GM23338 (cell line): Measurements from ENCODE around the gene KCTD21. TPM values are rescaled to one million over a fixed set of nuclear protein-coding genes. Genes with fewer than 3 reads are reported as not detected.

Source experiments
- ATAC-seq: fragments of 200-7000 bp; cut with Tn5 transposase; 3 replicates; pipeline ENCODE4 v1.9.1; 2020
- DNase-seq: peaks from one replicate; pipeline ENCODE4 v3.0.0-alpha.2; 2015; ENCODE audit warnings: low spot score
- H2AFZ ChIP-seq: fragments of 200-600 bp; sonication (generic); 2 replicates; pipeline ENCODE4 v1.8.0; 2016; ENCODE audit warnings: antibody characterized with exemption, mild to moderate bottlenecking, moderate library complexity
- H3F3A ChIP-seq: fragments of 200-600 bp; sonication (generic); replicated peaks from 2 replicates; pipeline ENCODE4 v1.8.0; 2017; ENCODE audit warnings: antibody characterized with exemption, mixed run types, low read depth
- H3K27ac ChIP-seq: fragments of 200-600 bp; sonication (generic); 2 replicates; pipeline ENCODE4 v1.6.1; 2016; ENCODE audit warnings: low read depth
- H3K27me3 ChIP-seq: fragments of 200-600 bp; sonication (generic); 2 replicates; pipeline ENCODE4 v1.8.0; 2016; ENCODE audit warnings: mild to moderate bottlenecking, mixed run types, moderate library complexity; ENCODE audit not compliant: insufficient read depth
- H3K36me3 ChIP-seq: fragments of 200-600 bp; sonication (generic); 2 replicates; pipeline ENCODE4 v1.8.0; 2016; ENCODE audit warnings: mild to moderate bottlenecking; ENCODE audit not compliant: insufficient read depth
- H3K4me1 ChIP-seq: fragments of 200-600 bp; sonication (generic); 2 replicates; pipeline ENCODE4 v1.8.0; 2016; ENCODE audit warnings: mild to moderate bottlenecking, moderate library complexity; ENCODE audit not compliant: insufficient read depth
- H3K4me2 ChIP-seq: fragments of 200-600 bp; sonication (generic); 2 replicates; pipeline ENCODE4 v1.7.1; 2017; ENCODE audit warnings: mixed run types
- H3K4me3 ChIP-seq: fragments of 200-600 bp; sonication (generic); 2 replicates; pipeline ENCODE4 v1.6.1; 2016; ENCODE audit warnings: mixed run types
- H3K79me2 ChIP-seq: fragments of 200-600 bp; sonication (generic); replicated peaks from 2 replicates; pipeline ENCODE4 v1.8.0; 2017; ENCODE audit warnings: mild to moderate bottlenecking; ENCODE audit not compliant: insufficient read depth
- H3K9me2 ChIP-seq: fragments of 200-600 bp; sonication (generic); 2 replicates; pipeline ENCODE4 v1.8.0; 2017; ENCODE audit not compliant: insufficient read depth
- H4K20me1 ChIP-seq: fragments of 200-600 bp; sonication (generic); replicated peaks from 2 replicates; pipeline ENCODE4 v1.8.0; 2017; ENCODE audit warnings: mild to moderate bottlenecking; ENCODE audit not compliant: insufficient read depth
- H3K27ac Mint-ChIP-seq: 2 replicates; pipeline ENCODE4 v1.8.0; 2020; ENCODE audit warnings: inconsistent platforms, mild to moderate bottlenecking, moderate library complexity, mixed read lengths
- H3K27me3 Mint-ChIP-seq: 3 replicates; pipeline ENCODE4 v1.8.0; 2022; ENCODE audit warnings: low read depth, mild to moderate bottlenecking, moderate library complexity, mixed read lengths, inconsistent platforms; ENCODE audit not compliant: insufficient read depth, poor library complexity
- H3K36me3 Mint-ChIP-seq: 3 replicates; pipeline ENCODE4 v1.8.0; 2021; ENCODE audit warnings: low read depth, mild to moderate bottlenecking, inconsistent platforms, moderate library complexity, mixed read lengths
- H3K4me1 Mint-ChIP-seq: 3 replicates; pipeline ENCODE4 v1.8.0; 2020; ENCODE audit warnings: mild to moderate bottlenecking, inconsistent platforms, mixed read lengths
- H3K4me3 Mint-ChIP-seq: 3 replicates; pipeline ENCODE4 v1.8.0; 2021; ENCODE audit warnings: moderate library complexity, mild to moderate bottlenecking, inconsistent platforms, mixed read lengths
- H3K9me3 Mint-ChIP-seq: 3 replicates; pipeline ENCODE4 v1.8.0; 2020; ENCODE audit warnings: moderate library complexity, mild to moderate bottlenecking, inconsistent platforms, mixed read lengths
- CREB1 ChIP-seq: fragments of 250-450 bp; sonication (Bioruptor Pico); IDR thresholded peaks from 2 replicates; pipeline ENCODE4 v1.5.0; 2020; ENCODE audit warnings: low read depth, mild to moderate bottlenecking, moderate library complexity
- EZH2 ChIP-seq: fragments of 200-600 bp; sonication (generic); IDR thresholded peaks from one replicate; pipeline ENCODE4 v1.8.0; 2017; ENCODE audit warnings: antibody characterized with exemption, mild to moderate bottlenecking, low read depth; ENCODE audit not compliant: unreplicated experiment
- EZH2phosphoT487 ChIP-seq: fragments of 200-600 bp; sonication (generic); IDR thresholded peaks from one replicate; pipeline ENCODE4 v1.8.1; 2018; ENCODE audit warnings: antibody characterized with exemption; ENCODE audit not compliant: unreplicated experiment
- JUNB ChIP-seq: IDR thresholded peaks from one replicate; pipeline ENCODE4 v1.6.1; 2016; ENCODE audit warnings: antibody characterized with exemption; ENCODE audit not compliant: unreplicated experiment
- NANOG ChIP-seq: IDR thresholded peaks from 2 replicates; pipeline ENCODE4 v1.6.1; 2016; ENCODE audit warnings: antibody characterized with exemption, borderline replicate concordance
- POLR2AphosphoS5 ChIP-seq: IDR thresholded peaks from 2 replicates; pipeline ENCODE4 v1.6.1; 2016; ENCODE audit warnings: antibody characterized with exemption, low read depth
- STAT1 ChIP-seq: IDR thresholded peaks from one replicate; pipeline ENCODE4 v1.6.1; 2016; ENCODE audit warnings: antibody characterized with exemption; ENCODE audit not compliant: unreplicated experiment
- ZNF114 ChIP-seq: fragments of 250-450 bp; sonication (Bioruptor Pico); IDR thresholded peaks from 2 replicates; pipeline ENCODE4 v1.5.0; 2020; ENCODE audit warnings: mild to moderate bottlenecking, moderate library complexity
- ZNF331 ChIP-seq: fragments of 250-450 bp; sonication (Bioruptor Pico); IDR thresholded peaks from 2 replicates; pipeline ENCODE4 v1.5.0; 2020; ENCODE audit warnings: low read depth, mild to moderate bottlenecking, moderate library complexity
- polyA plus RNA-seq: library from polyadenylated mRNA; unstranded; fragments of >200 nt; fragmentation: Nextera tagmentation; extraction: Ambion mirVana; gene quantifications from 2 replicates; pipeline ENCODE4 v1.2.1, GENCODE V29; 2016
- total RNA-seq: library from RNA; depleted of rRNA; stranded (reverse); fragments of >200 nt; shearing (Covaris generic); gene quantifications from 2 replicates; pipeline ENCODE4 v1.2.3, GENCODE V29; 2014
- TF ChIP-seq, protein P1 (sequence below): IDR thresholded peaks from 2 replicates; pipeline ENCODE4 v1.6.1; 2016; ENCODE audit warnings: antibody characterized with exemption
- TF ChIP-seq, protein P2 (sequence below): fragments of 250-450 bp; sonication (Bioruptor Pico); IDR thresholded peaks from 2 replicates; pipeline ENCODE4 v1.5.0; 2020; ENCODE audit warnings: mild to moderate bottlenecking, moderate library complexity
- TF ChIP-seq, protein P3 (sequence below), 2 experiments: fragments of 200-600 bp in 1 of 2; sonication (generic) in 1 of 2; conservative IDR thresholded peaks; 2 replicates each; pipeline versions ENCODE4 v1.5.1 to v1.6.1; 2016 to 2017; ENCODE audit warnings: antibody characterized with exemption in 2 of 2, low read depth in 2 of 2, mild to moderate bottlenecking in 2 of 2, moderate library complexity in 1 of 2
- TF ChIP-seq, protein P4 (sequence below): IDR thresholded peaks from one replicate; pipeline ENCODE4 v1.6.1; 2018; ENCODE audit warnings: antibody characterized with exemption; ENCODE audit not compliant: unreplicated experiment

KCTD21 gene
- total and polyA plus RNA-seq, 2 experiments from 2014 or later: 1.0 to 3.7 TPM

DNA sequence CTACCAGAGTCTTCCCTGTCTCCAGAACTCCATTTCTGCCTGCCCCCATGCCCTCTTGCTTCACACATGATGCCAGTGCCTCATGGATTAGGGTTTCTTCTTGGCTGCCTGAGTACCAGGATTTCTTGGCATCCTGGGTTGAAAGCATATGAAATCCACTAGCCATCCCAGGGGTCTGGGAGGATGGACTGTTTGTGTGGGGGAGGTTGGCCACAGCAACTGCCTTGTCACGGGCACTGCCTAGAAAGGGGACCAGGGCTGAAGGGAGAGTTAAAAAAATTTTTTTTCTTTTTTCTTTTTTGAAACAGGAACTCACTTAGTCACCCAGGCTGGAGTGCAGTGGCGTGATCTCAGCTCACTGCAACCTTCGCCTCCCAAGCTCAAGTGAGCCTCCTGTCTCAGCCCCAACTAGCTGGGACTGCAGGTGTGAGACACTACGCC is 4.5 kb upstream of the KCTD21 start:
- ATAC-seq (no peak), DNase-seq (no peak)
- H3K9me2 ChIP-seq: no peaks in the 10 kb centered on the region
- peaks cover 10% of the 10 kb centered on the region for H3K4me1 Mint-ChIP-seq
- 0 out of 2 replicates have a peak overlapping the region, but pooled peaks have one; percentile 6 for H3K27ac Mint-ChIP-seq
- H3K4me1 ChIP-seq: peaks cover 8% of the 10 kb centered on the region; the same call in 1 of the 2 replicates
- no peak overlapping the region for H3K4me3 Mint-ChIP-seq
- no peaks in the 10 kb centered on the region; the same call in 2 of the 3 replicates for H3K36me3 Mint-ChIP-seq
- TF ChIP-seq POLR2AphosphoS5 (no peak), EZH2phosphoT487 (no peak), ZNF331 (CRISPR knock-in tag) (no peak), CREB1 (CRISPR knock-in tag) (no peak), JUNB (no peak), NANOG (no peak), EZH2 (no peak), STAT1 (no peak), ZNF114 (CRISPR knock-in tag) (no peak)
- TF ChIP-seq, protein P1, sequence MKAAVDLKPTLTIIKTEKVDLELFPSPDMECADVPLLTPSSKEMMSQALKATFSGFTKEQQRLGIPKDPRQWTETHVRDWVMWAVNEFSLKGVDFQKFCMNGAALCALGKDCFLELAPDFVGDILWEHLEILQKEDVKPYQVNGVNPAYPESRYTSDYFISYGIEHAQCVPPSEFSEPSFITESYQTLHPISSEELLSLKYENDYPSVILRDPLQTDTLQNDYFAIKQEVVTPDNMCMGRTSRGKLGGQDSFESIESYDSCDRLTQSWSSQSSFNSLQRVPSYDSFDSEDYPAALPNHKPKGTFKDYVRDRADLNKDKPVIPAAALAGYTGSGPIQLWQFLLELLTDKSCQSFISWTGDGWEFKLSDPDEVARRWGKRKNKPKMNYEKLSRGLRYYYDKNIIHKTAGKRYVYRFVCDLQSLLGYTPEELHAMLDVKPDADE: no peak
- TF ChIP-seq, protein P2, sequence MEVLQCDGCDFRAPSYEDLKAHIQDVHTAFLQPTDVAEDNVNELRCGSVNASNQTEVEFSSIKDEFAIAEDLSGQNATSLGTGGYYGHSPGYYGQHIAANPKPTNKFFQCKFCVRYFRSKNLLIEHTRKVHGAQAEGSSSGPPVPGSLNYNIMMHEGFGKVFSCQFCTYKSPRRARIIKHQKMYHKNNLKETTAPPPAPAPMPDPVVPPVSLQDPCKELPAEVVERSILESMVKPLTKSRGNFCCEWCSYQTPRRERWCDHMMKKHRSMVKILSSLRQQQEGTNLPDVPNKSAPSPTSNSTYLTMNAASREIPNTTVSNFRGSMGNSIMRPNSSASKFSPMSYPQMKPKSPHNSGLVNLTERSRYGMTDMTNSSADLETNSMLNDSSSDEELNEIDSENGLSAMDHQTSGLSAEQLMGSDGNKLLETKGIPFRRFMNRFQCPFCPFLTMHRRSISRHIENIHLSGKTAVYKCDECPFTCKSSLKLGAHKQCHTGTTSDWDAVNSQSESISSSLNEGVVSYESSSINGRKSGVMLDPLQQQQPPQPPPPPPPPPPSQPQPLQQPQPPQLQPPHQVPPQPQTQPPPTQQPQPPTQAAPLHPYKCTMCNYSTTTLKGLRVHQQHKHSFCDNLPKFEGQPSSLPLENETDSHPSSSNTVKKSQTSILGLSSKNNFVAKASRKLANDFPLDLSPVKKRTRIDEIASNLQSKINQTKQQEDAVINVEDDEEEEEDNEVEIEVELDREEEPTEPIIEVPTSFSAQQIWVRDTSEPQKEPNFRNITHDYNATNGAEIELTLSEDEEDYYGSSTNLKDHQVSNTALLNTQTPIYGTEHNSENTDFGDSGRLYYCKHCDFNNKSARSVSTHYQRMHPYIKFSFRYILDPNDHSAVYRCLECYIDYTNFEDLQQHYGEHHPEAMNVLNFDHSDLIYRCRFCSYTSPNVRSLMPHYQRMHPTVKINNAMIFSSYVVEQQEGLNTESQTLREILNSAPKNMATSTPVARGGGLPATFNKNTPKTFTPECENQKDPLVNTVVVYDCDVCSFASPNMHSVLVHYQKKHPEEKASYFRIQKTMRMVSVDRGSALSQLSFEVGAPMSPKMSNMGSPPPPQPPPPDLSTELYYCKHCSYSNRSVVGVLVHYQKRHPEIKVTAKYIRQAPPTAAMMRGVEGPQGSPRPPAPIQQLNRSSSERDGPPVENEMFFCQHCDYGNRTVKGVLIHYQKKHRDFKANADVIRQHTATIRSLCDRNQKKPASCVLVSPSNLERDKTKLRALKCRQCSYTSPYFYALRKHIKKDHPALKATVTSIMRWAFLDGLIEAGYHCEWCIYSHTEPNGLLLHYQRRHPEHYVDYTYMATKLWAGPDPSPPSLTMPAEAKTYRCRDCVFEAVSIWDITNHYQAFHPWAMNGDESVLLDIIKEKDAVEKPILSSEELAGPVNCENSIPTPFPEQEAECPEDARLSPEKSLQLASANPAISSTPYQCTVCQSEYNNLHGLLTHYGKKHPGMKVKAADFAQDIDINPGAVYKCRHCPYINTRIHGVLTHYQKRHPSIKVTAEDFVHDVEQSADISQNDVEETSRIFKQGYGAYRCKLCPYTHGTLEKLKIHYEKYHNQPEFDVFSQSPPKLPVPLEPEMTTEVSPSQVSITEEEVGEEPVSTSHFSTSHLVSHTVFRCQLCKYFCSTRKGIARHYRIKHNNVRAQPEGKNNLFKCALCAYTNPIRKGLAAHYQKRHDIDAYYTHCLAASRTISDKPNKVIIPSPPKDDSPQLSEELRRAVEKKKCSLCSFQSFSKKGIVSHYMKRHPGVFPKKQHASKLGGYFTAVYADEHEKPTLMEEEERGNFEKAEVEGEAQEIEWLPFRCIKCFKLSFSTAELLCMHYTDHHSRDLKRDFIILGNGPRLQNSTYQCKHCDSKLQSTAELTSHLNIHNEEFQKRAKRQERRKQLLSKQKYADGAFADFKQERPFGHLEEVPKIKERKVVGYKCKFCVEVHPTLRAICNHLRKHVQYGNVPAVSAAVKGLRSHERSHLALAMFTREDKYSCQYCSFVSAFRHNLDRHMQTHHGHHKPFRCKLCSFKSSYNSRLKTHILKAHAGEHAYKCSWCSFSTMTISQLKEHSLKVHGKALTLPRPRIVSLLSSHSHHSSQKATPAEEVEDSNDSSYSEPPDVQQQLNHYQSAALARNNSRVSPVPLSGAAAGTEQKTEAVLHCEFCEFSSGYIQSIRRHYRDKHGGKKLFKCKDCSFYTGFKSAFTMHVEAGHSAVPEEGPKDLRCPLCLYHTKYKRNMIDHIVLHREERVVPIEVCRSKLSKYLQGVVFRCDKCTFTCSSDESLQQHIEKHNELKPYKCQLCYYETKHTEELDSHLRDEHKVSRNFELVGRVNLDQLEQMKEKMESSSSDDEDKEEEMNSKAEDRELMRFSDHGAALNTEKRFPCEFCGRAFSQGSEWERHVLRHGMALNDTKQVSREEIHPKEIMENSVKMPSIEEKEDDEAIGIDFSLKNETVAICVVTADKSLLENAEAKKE (CRISPR knock-in tag): no peak
- TF ChIP-seq, protein P3, sequence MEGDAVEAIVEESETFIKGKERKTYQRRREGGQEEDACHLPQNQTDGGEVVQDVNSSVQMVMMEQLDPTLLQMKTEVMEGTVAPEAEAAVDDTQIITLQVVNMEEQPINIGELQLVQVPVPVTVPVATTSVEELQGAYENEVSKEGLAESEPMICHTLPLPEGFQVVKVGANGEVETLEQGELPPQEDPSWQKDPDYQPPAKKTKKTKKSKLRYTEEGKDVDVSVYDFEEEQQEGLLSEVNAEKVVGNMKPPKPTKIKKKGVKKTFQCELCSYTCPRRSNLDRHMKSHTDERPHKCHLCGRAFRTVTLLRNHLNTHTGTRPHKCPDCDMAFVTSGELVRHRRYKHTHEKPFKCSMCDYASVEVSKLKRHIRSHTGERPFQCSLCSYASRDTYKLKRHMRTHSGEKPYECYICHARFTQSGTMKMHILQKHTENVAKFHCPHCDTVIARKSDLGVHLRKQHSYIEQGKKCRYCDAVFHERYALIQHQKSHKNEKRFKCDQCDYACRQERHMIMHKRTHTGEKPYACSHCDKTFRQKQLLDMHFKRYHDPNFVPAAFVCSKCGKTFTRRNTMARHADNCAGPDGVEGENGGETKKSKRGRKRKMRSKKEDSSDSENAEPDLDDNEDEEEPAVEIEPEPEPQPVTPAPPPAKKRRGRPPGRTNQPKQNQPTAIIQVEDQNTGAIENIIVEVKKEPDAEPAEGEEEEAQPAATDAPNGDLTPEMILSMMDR (conservative IDR thresholded peaks at IDR 0.05; ENCODE audit: low read depth in 2 of 2): no peak
- TF ChIP-seq, protein P4, sequence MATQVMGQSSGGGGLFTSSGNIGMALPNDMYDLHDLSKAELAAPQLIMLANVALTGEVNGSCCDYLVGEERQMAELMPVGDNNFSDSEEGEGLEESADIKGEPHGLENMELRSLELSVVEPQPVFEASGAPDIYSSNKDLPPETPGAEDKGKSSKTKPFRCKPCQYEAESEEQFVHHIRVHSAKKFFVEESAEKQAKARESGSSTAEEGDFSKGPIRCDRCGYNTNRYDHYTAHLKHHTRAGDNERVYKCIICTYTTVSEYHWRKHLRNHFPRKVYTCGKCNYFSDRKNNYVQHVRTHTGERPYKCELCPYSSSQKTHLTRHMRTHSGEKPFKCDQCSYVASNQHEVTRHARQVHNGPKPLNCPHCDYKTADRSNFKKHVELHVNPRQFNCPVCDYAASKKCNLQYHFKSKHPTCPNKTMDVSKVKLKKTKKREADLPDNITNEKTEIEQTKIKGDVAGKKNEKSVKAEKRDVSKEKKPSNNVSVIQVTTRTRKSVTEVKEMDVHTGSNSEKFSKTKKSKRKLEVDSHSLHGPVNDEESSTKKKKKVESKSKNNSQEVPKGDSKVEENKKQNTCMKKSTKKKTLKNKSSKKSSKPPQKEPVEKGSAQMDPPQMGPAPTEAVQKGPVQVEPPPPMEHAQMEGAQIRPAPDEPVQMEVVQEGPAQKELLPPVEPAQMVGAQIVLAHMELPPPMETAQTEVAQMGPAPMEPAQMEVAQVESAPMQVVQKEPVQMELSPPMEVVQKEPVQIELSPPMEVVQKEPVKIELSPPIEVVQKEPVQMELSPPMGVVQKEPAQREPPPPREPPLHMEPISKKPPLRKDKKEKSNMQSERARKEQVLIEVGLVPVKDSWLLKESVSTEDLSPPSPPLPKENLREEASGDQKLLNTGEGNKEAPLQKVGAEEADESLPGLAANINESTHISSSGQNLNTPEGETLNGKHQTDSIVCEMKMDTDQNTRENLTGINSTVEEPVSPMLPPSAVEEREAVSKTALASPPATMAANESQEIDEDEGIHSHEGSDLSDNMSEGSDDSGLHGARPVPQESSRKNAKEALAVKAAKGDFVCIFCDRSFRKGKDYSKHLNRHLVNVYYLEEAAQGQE: no peak
- H3K27me3 Mint-ChIP-seq: peaks cover 13% of the 10 kb centered on the region
- no peaks in the 10 kb centered on the region for H3K36me3 ChIP-seq
- no peaks in the 10 kb centered on the region for H3K79me2 ChIP-seq
- H3F3A ChIP-seq: 0 out of 2 replicates have a peak, but pooled peaks cover 5% of the 10 kb centered on the region
- H2AFZ ChIP-seq: no peak overlapping the region
- no peaks in the 10 kb centered on the region for H4K20me1 ChIP-seq
- H3K27ac ChIP-seq: no peak overlapping the region
- no peaks in the 10 kb centered on the region for H3K27me3 ChIP-seq
- H3K9me3 Mint-ChIP-seq: no peaks in the 10 kb centered on the region
- no peak overlapping the region for H3K4me3 ChIP-seq
- no peak overlapping the region for H3K4me2 ChIP-seq
